GM12875 (cell line): Measurements from ENCODE around the gene ZFYVE27.
A peak's percentile ranks its signal among the peaks of the same experiment; 100 is the strongest.

ENCODE experiments used
- H3K4me3 ChIP-seq: one replicate; pipeline ENCODE4 v1.5.1; 2011; ENCODE audit warnings: low read depth, low read length, control low read depth
- TF ChIP-seq, protein P1 (sequence below): IDR thresholded peaks from 2 replicates; pipeline ENCODE4 v1.5.1; 2011; ENCODE audit warnings: low read depth, mild to moderate bottlenecking, control low read depth, inconsistent platforms, low read length, moderate library complexity, borderline replicate concordance; ENCODE audit not compliant: insufficient read depth

Gene ZFYVE27

DNA sequence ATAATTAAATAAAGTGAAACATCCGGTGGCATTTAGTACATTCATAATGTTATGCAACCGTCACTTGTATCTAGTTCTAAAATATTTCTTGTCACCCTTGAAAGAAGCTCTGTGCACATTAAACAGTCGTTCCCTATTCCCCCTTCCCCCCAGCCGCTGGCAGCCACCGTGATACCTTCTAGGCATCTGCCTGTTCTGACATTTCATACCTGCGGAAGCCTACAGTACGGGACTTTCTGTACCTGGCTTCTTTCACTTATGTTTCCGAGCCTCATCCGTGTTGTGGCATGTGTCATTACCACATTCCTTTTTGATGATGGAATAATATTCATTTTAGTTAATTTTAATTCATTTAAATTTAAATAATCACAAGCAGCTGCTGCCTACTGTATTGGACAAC lies 48.8 kb downstream of the ZFYVE27 start:
- TF ChIP-seq, protein P1, sequence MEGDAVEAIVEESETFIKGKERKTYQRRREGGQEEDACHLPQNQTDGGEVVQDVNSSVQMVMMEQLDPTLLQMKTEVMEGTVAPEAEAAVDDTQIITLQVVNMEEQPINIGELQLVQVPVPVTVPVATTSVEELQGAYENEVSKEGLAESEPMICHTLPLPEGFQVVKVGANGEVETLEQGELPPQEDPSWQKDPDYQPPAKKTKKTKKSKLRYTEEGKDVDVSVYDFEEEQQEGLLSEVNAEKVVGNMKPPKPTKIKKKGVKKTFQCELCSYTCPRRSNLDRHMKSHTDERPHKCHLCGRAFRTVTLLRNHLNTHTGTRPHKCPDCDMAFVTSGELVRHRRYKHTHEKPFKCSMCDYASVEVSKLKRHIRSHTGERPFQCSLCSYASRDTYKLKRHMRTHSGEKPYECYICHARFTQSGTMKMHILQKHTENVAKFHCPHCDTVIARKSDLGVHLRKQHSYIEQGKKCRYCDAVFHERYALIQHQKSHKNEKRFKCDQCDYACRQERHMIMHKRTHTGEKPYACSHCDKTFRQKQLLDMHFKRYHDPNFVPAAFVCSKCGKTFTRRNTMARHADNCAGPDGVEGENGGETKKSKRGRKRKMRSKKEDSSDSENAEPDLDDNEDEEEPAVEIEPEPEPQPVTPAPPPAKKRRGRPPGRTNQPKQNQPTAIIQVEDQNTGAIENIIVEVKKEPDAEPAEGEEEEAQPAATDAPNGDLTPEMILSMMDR: no peak
- no peak overlapping the region for H3K4me3 ChIP-seq

DNA sequence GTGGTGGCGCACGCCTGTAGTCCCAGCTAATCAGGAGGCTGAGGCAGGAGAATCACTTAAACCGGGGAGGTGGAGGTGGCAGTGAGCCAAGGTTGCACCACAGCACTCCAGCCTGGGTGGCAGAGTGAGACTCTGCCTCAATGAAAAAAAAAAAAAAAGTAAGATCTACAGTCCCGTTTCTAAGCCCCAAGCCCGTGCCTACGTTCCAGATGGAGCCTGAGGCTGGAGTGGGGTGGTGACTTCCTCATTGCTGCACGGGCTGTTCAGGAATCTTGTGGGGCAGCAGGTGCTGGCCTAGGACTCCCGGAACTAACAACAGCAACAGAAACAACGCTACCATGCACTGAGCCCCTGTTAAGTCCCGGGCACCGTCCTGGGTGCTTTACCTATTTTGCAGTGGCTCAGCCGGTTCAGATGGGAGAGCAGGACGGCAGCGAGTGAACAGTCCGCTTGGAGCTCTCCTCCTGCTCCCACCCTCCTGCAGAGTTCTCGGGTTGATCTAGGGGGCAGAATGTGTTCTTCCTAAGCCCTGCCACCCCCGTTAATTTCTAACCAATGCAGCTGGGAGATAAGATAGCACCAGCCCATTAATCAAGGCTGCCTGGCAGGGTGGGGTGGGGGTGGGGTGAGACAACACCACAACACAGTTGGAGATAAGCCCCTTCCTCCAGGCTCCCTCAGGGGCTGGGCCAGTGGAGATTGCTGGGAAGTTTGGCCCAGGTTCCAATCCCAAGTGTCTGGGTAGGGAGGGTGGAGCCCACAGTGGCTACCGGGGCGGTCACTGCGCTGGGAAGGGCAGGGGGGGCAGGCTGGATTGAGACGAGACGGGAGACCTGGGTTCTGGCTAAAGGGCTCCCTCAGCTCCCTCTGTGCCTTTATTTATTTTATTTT lies 51.9 kb downstream of the ZFYVE27 start:
- no peak overlapping the region for H3K4me3 ChIP-seq
- TF ChIP-seq, protein P1: no peak

DNA sequence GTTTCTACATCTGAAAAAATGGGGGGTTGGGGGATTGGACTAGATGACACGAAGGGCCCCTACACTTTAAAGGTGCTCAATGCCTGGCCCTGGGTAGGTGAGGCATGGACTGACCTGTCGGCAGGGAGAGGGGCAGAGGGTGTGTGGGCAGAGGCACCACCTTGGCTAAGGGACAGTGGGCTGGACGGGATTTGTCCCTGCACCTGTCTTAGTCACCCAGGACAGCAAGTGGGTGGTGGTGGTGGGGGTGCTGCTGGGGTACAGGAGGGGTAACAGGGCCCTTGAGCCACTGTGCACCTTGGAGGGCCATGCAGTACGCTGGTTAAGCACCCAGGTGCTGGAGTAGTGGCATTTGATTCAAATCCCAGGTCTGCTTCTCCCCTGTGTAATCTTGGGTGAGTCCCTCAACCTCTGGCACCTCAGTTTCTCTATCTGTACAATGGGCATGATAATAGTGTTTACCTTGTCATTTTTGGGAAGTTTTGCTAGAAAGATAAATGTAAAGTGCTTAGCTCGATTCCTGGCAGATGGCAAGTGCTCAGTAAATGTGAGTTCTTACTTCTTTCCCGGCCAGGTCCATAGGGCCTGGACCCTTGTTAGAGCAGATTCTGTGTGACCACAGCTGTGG lies 53.0 kb downstream of the ZFYVE27 start:
- no peak overlapping the region for H3K4me3 ChIP-seq
- TF ChIP-seq, protein P1: no peak

DNA sequence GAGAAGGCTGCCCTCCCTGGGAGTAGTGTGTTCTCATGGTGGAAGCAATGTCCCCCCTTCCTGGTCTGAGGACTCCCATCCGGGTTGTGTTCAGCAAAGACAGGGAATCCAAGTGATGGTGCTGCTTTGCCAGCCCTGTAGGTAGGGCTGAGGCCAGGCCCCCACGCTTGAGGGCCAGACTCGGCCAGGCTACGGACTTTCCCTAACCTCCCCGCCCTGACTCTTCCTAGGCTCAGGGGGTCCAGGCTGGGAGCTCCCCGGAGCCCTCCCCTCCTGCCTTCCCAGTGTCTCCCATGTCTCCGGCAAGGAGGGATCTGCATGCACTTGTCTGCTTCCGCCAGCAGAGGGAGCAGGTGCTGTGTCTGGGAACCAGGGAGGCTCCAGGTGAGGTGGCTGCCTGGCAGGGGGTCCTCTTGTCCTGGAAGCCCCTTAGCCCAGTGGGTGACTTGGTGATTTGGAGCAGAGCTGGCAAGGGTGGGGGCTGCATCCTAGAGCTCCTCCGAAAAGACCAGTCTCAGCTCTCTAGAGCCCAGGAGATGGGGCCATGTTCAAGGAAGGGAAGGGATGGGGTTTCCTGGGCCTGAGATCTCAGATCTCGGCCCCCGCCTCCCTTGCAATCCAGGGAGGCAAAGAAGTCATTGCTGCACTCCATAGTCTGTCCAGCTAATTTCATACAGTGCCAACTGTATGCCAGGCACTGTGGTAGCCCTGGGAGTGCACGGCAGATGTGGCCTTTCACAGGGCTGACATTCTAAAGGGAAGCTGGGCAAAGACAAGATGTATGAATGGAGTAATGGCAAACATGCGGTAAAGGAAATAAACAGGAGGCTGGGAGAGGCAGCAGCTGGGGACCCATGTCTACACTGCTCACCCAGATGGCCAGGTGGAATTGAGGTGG lies 55.1 kb downstream of the ZFYVE27 start:
- no peak overlapping the region for H3K4me3 ChIP-seq
- TF ChIP-seq, protein P1: peak; percentile 94

DNA sequence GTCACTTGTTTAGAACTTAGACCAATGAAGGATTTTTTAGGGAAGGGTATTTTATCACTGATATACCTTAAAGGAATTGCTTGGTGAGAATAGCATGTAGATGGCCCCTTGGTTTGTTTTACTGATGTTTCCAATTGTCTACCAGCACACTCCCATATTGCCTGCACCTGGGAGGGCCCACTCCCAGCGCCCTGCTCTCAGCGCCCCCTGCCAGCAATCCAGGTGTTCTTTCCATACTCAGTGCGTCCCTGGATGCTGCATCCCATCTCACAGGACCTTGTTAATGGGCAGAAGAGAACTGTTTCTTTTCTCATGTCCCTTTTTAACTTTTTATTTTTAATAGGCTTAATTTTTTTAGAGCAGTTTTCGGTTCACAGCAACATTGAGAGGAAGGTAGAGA lies 59.0 kb downstream of the ZFYVE27 start:
- TF ChIP-seq, protein P1: no peak
- no peak overlapping the region for H3K4me3 ChIP-seq

DNA sequence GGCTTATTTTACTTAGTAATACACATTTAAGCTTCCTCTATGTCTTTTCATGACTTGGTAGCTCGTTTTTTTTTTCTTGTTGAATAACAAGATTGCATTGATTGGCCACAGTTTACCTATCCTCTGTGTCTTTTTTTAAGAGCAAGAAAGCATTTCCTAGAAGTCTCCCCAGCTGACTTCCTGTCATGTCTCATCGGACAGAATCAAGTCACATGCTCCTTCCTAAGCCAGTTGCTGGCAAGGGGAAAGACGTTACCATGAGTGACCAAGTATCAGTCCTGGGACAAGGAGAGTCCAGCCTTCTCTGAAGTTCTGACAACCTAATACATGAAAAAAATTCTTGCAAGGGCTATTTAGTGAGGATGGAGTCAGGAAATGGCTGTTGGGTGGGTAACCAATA lies 59.7 kb downstream of the ZFYVE27 start:
- no peak overlapping the region for H3K4me3 ChIP-seq
- TF ChIP-seq, protein P1: no peak
